ENCODE measurements around the gene KIF22. TPM values are rescaled to one million over a fixed set of nuclear protein-coding genes. Genes with fewer than 3 reads are reported as not detected.
"Not testable (repeated sequence)": the region's sequence is repeated elsewhere in the genome, so short reads cannot be mapped to it uniquely, and the experiment has no call there.

KIF22 gene
- total RNA-seq, 4 donors from 2014 or later: 36.8 to 81.2 (median 44.9) TPM

GRCh38 chr16:29830774-29831173 is 40.2 kb downstream of the KIF22 start:
- 90 to 92% methylated on average over 11 of the region's 11 CpGs for WGBS, 2 donors
- intact Hi-C loops (cut with DNase I; ENCODE audit: low total_unique reads): no loop called here
- no peak for TF ChIP-seq POLR2A (IDR thresholded peaks at IDR 0.05)
- no peak for TF ChIP-seq CTCF (IDR thresholded peaks at IDR 0.05)
- no peak for DNase-seq (ENCODE audit: low spot score in 2 of 2)
- no peak overlapping the region for H3K4me3 ChIP-seq (ENCODE audit: low read depth, poor library complexity, severe bottlenecking)

GRCh38 chr16:29831490-29831889 is 40.9 kb downstream of the KIF22 start:
- DNase-seq (ENCODE audit: low spot score in 2 of 2): no peak
- TF ChIP-seq CTCF (IDR thresholded peaks at IDR 0.05): no peak
- TF ChIP-seq POLR2A (IDR thresholded peaks at IDR 0.05): no peak
- 46 to 55% methylated on average over 2 of the region's 2 CpGs for WGBS, 2 donors
- intact Hi-C loops (cut with DNase I; ENCODE audit: low total_unique reads): no loop called here
- no peak overlapping the region for H3K4me3 ChIP-seq (ENCODE audit: low read depth, poor library complexity, severe bottlenecking)

GRCh38 chr16:29833219-29833618 is 42.7 kb downstream of the KIF22 start:
- WGBS, 2 donors: 94 to 98% methylated on average over 4 of the region's 4 CpGs
- DNase-seq (ENCODE audit: low spot score in 2 of 2); intact Hi-C loops (cut with DNase I; ENCODE audit: low total_unique reads); H3K4me3 ChIP-seq (ENCODE audit: low read depth, poor library complexity, severe bottlenecking): not testable (repeated sequence)

- intact Hi-C loops (cut with DNase I; ENCODE audit: low total_unique reads): no loop called here
- 88 to 92% methylated on average over 5 of the region's 5 CpGs for WGBS, 2 donors
- TF ChIP-seq CTCF (IDR thresholded peaks at IDR 0.05) (no peak), POLR2A (IDR thresholded peaks at IDR 0.05) (no peak)
- no peak for DNase-seq (ENCODE audit: low spot score in 2 of 2)
- no peak overlapping the region for H3K4me3 ChIP-seq (ENCODE audit: low read depth, poor library complexity, severe bottlenecking)
These were observed 43.5 kb downstream of the KIF22 start for GRCh38 chr16:29834079-29834478.

- intact Hi-C loops (cut with DNase I; ENCODE audit: low total_unique reads): no loop called here
- H3K4me3 ChIP-seq (ENCODE audit: low read depth, poor library complexity, severe bottlenecking): no peak overlapping the region
- no peak for TF ChIP-seq POLR2A (IDR thresholded peaks at IDR 0.05)
- no peak for TF ChIP-seq CTCF (IDR thresholded peaks at IDR 0.05)
- WGBS, 2 donors: 84 to 91% methylated on average over 7 of the region's 7 CpGs
- DNase-seq (ENCODE audit: low spot score in 2 of 2): no peak
These were observed 45.4 kb downstream of the KIF22 start for GRCh38 chr16:29835926-29836325.

GRCh38 chr16:29836623-29837022 is 46.1 kb downstream of the KIF22 start:
- H3K4me3 ChIP-seq (ENCODE audit: low read depth, poor library complexity, severe bottlenecking): no peak overlapping the region
- no peak for DNase-seq (ENCODE audit: low spot score in 2 of 2)
- no peak for TF ChIP-seq POLR2A (IDR thresholded peaks at IDR 0.05)
- TF ChIP-seq CTCF (IDR thresholded peaks at IDR 0.05): no peak
- intact Hi-C loops (cut with DNase I; ENCODE audit: low total_unique reads): no loop called here
- WGBS, 2 donors: 80 to 85% methylated on average over 15 of the region's 15 CpGs
